Naive thymus-derived CD4-positive, alpha-beta T cell (primary cell): Measurements from ENCODE around the gene YEATS4. TPM values are rescaled to one million over a fixed set of nuclear protein-coding genes. Genes with fewer than 3 reads are reported as not detected.

Source experiments
- polyA plus RNA-seq, 2 donors: library from polyadenylated mRNA; unstranded; fragments of 300-500 nt; fragmentation: Illumina TruSeq; gene quantifications; one replicate each; pipeline ENCODE4 v1.2.3, GENCODE V29; 2021
- total RNA-seq, 6 experiments: library from RNA in 5 of 6; stranded (reverse) in 5 of 6; gene quantifications; 1 replicate in 5 of 6; 2 replicates in 1 of 6; pipeline ENCODE4 v1.2.3 and lab custom pipeline; 2021 to 2026

YEATS4 gene
- total and polyA plus RNA-seq, 7 experiments from 2014 or later = 16.5 to 61.0 (median 29.0) TPM

Other genes starting within 250 kb of the YEATS4 start
- 100 to 1,000 TPM in 2 of 5 experiments, 10 to 100 TPM in 3; 86.8 to 127 (median 96.5) TPM for gene CPSF6, start 120.2 kb upstream of the YEATS4 start, total RNA-seq
- gene CPSF6, start 120.2 kb upstream of the YEATS4 start, polyA plus RNA-seq = 10 to 100 TPM; 33.2 to 48.4 TPM
- 1,000 to 10,000 TPM in 1 of 5 experiments, 100 to 1,000 TPM in 1, 10 to 100 TPM in 2, 1 to 10 TPM in 1; 1.1 to 2,445 (median 48.5) TPM for gene LYZ, start 11.4 kb upstream of the YEATS4 start, total RNA-seq
- 1 to 10 TPM; 1.7 to 5.7 TPM for gene LYZ, start 11.4 kb upstream of the YEATS4 start, polyA plus RNA-seq
- 10 to 100 TPM; 17.5 to 30.1 (median 24.0) TPM for gene FRS2, start 110.6 kb downstream of the YEATS4 start, total RNA-seq
- 10 to 100 TPM; 11.0 to 14.9 TPM for gene FRS2, start 110.6 kb downstream of the YEATS4 start, polyA plus RNA-seq
- 100 to 1,000 TPM; 106 to 200 (median 157) TPM for gene CCT2, start 225.7 kb downstream of the YEATS4 start, total RNA-seq
- gene CCT2, start 225.7 kb downstream of the YEATS4 start, polyA plus RNA-seq = 100 to 1,000 TPM; 140 to 156 TPM